GM23338 (cell line): ENCODE measurements around the gene FNDC3A. TPM values are rescaled to one million over a fixed set of nuclear protein-coding genes. Genes with fewer than 3 reads are reported as not detected.

Experiments
- ATAC-seq: fragments of 200-7000 bp; cut with Tn5 transposase; 3 replicates; pipeline ENCODE4 v1.9.1; 2020
- DNase-seq: peaks from one replicate; pipeline ENCODE4 v3.0.0-alpha.2; 2015; ENCODE audit warnings: low spot score
- H2AFZ ChIP-seq: fragments of 200-600 bp; sonication (generic); 2 replicates; pipeline ENCODE4 v1.8.0; 2016; ENCODE audit warnings: antibody characterized with exemption, mild to moderate bottlenecking, moderate library complexity
- H3F3A ChIP-seq: fragments of 200-600 bp; sonication (generic); replicated peaks from 2 replicates; pipeline ENCODE4 v1.8.0; 2017; ENCODE audit warnings: antibody characterized with exemption, mixed run types, low read depth
- H3K27ac ChIP-seq: fragments of 200-600 bp; sonication (generic); 2 replicates; pipeline ENCODE4 v1.6.1; 2016; ENCODE audit warnings: low read depth
- H3K27me3 ChIP-seq: fragments of 200-600 bp; sonication (generic); 2 replicates; pipeline ENCODE4 v1.8.0; 2016; ENCODE audit warnings: mild to moderate bottlenecking, mixed run types, moderate library complexity; ENCODE audit not compliant: insufficient read depth
- H3K36me3 ChIP-seq: fragments of 200-600 bp; sonication (generic); 2 replicates; pipeline ENCODE4 v1.8.0; 2016; ENCODE audit warnings: mild to moderate bottlenecking; ENCODE audit not compliant: insufficient read depth
- H3K4me1 ChIP-seq: fragments of 200-600 bp; sonication (generic); 2 replicates; pipeline ENCODE4 v1.8.0; 2016; ENCODE audit warnings: mild to moderate bottlenecking, moderate library complexity; ENCODE audit not compliant: insufficient read depth
- H3K4me2 ChIP-seq: fragments of 200-600 bp; sonication (generic); 2 replicates; pipeline ENCODE4 v1.7.1; 2017; ENCODE audit warnings: mixed run types
- H3K4me3 ChIP-seq: fragments of 200-600 bp; sonication (generic); 2 replicates; pipeline ENCODE4 v1.6.1; 2016; ENCODE audit warnings: mixed run types
- H3K79me2 ChIP-seq: fragments of 200-600 bp; sonication (generic); replicated peaks from 2 replicates; pipeline ENCODE4 v1.8.0; 2017; ENCODE audit warnings: mild to moderate bottlenecking; ENCODE audit not compliant: insufficient read depth
- H3K9me2 ChIP-seq: fragments of 200-600 bp; sonication (generic); 2 replicates; pipeline ENCODE4 v1.8.0; 2017; ENCODE audit not compliant: insufficient read depth
- H4K20me1 ChIP-seq: fragments of 200-600 bp; sonication (generic); replicated peaks from 2 replicates; pipeline ENCODE4 v1.8.0; 2017; ENCODE audit warnings: mild to moderate bottlenecking; ENCODE audit not compliant: insufficient read depth
- H3K27ac Mint-ChIP-seq: 2 replicates; pipeline ENCODE4 v1.8.0; 2020; ENCODE audit warnings: inconsistent platforms, mild to moderate bottlenecking, moderate library complexity, mixed read lengths
- H3K27me3 Mint-ChIP-seq: 3 replicates; pipeline ENCODE4 v1.8.0; 2022; ENCODE audit warnings: low read depth, mild to moderate bottlenecking, moderate library complexity, mixed read lengths, inconsistent platforms; ENCODE audit not compliant: insufficient read depth, poor library complexity
- H3K36me3 Mint-ChIP-seq: 3 replicates; pipeline ENCODE4 v1.8.0; 2021; ENCODE audit warnings: low read depth, mild to moderate bottlenecking, inconsistent platforms, moderate library complexity, mixed read lengths
- H3K4me1 Mint-ChIP-seq: 3 replicates; pipeline ENCODE4 v1.8.0; 2020; ENCODE audit warnings: mild to moderate bottlenecking, inconsistent platforms, mixed read lengths
- H3K4me3 Mint-ChIP-seq: 3 replicates; pipeline ENCODE4 v1.8.0; 2021; ENCODE audit warnings: moderate library complexity, mild to moderate bottlenecking, inconsistent platforms, mixed read lengths
- H3K9me3 Mint-ChIP-seq: 3 replicates; pipeline ENCODE4 v1.8.0; 2020; ENCODE audit warnings: moderate library complexity, mild to moderate bottlenecking, inconsistent platforms, mixed read lengths
- CREB1 ChIP-seq: fragments of 250-450 bp; sonication (Bioruptor Pico); IDR thresholded peaks from 2 replicates; pipeline ENCODE4 v1.5.0; 2020; ENCODE audit warnings: low read depth, mild to moderate bottlenecking, moderate library complexity
- CTCF ChIP-seq, 2 experiments: fragments of 200-600 bp in 1 of 2; sonication (generic) in 1 of 2; conservative IDR thresholded peaks; 2 replicates each; pipeline versions ENCODE4 v1.5.1 to v1.6.1; 2016 to 2017; ENCODE audit warnings: antibody characterized with exemption in 2 of 2, low read depth in 2 of 2, mild to moderate bottlenecking in 2 of 2, moderate library complexity in 1 of 2
- JUNB ChIP-seq: IDR thresholded peaks from one replicate; pipeline ENCODE4 v1.6.1; 2016; ENCODE audit warnings: antibody characterized with exemption; ENCODE audit not compliant: unreplicated experiment
- NANOG ChIP-seq: IDR thresholded peaks from 2 replicates; pipeline ENCODE4 v1.6.1; 2016; ENCODE audit warnings: antibody characterized with exemption, borderline replicate concordance
- polyA plus RNA-seq: library from polyadenylated mRNA; unstranded; fragments of >200 nt; fragmentation: Nextera tagmentation; extraction: Ambion mirVana; gene quantifications from 2 replicates; pipeline ENCODE4 v1.2.1, GENCODE V29; 2016
- total RNA-seq: library from RNA; depleted of rRNA; stranded (reverse); fragments of >200 nt; shearing (Covaris generic); gene quantifications from 2 replicates; pipeline ENCODE4 v1.2.3, GENCODE V29; 2014
- TF ChIP-seq, protein P1 (sequence below): IDR thresholded peaks from 2 replicates; pipeline ENCODE4 v1.6.1; 2016; ENCODE audit warnings: antibody characterized with exemption
- TF ChIP-seq, protein P2 (sequence below): fragments of 250-450 bp; sonication (Bioruptor Pico); IDR thresholded peaks from 2 replicates; pipeline ENCODE4 v1.5.0; 2020; ENCODE audit warnings: mild to moderate bottlenecking, moderate library complexity
- TF ChIP-seq, protein P3 (sequence below): IDR thresholded peaks from one replicate; pipeline ENCODE4 v1.6.1; 2018; ENCODE audit warnings: antibody characterized with exemption; ENCODE audit not compliant: unreplicated experiment

The FNDC3A gene
- total and polyA plus RNA-seq, 2 experiments from 2014 or later: 10.3 to 31.1 TPM

- TF ChIP-seq CTCF (conservative IDR thresholded peaks at IDR 0.05; ENCODE audit: low read depth in 2 of 2): no peak
Measured at GRCh38 chr13:49020328-49020727, 44.6 kb downstream of the FNDC3A start (continued).

- 0 out of 2 replicates have a peak overlapping the region, but pooled peaks have one; percentile 3 for H3K27ac ChIP-seq
- peak; percentile 69 for DNase-seq
- H3K27me3 ChIP-seq: no peaks in the 10 kb centered on the region
- H3F3A ChIP-seq: no peaks in the 10 kb centered on the region
- peaks cover 22% of the 10 kb centered on the region for H3K4me1 ChIP-seq
- TF ChIP-seq, protein P1, sequence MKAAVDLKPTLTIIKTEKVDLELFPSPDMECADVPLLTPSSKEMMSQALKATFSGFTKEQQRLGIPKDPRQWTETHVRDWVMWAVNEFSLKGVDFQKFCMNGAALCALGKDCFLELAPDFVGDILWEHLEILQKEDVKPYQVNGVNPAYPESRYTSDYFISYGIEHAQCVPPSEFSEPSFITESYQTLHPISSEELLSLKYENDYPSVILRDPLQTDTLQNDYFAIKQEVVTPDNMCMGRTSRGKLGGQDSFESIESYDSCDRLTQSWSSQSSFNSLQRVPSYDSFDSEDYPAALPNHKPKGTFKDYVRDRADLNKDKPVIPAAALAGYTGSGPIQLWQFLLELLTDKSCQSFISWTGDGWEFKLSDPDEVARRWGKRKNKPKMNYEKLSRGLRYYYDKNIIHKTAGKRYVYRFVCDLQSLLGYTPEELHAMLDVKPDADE: no peak
- no peak for TF ChIP-seq CREB1
- no peak for TF ChIP-seq NANOG
- TF ChIP-seq, protein P2, sequence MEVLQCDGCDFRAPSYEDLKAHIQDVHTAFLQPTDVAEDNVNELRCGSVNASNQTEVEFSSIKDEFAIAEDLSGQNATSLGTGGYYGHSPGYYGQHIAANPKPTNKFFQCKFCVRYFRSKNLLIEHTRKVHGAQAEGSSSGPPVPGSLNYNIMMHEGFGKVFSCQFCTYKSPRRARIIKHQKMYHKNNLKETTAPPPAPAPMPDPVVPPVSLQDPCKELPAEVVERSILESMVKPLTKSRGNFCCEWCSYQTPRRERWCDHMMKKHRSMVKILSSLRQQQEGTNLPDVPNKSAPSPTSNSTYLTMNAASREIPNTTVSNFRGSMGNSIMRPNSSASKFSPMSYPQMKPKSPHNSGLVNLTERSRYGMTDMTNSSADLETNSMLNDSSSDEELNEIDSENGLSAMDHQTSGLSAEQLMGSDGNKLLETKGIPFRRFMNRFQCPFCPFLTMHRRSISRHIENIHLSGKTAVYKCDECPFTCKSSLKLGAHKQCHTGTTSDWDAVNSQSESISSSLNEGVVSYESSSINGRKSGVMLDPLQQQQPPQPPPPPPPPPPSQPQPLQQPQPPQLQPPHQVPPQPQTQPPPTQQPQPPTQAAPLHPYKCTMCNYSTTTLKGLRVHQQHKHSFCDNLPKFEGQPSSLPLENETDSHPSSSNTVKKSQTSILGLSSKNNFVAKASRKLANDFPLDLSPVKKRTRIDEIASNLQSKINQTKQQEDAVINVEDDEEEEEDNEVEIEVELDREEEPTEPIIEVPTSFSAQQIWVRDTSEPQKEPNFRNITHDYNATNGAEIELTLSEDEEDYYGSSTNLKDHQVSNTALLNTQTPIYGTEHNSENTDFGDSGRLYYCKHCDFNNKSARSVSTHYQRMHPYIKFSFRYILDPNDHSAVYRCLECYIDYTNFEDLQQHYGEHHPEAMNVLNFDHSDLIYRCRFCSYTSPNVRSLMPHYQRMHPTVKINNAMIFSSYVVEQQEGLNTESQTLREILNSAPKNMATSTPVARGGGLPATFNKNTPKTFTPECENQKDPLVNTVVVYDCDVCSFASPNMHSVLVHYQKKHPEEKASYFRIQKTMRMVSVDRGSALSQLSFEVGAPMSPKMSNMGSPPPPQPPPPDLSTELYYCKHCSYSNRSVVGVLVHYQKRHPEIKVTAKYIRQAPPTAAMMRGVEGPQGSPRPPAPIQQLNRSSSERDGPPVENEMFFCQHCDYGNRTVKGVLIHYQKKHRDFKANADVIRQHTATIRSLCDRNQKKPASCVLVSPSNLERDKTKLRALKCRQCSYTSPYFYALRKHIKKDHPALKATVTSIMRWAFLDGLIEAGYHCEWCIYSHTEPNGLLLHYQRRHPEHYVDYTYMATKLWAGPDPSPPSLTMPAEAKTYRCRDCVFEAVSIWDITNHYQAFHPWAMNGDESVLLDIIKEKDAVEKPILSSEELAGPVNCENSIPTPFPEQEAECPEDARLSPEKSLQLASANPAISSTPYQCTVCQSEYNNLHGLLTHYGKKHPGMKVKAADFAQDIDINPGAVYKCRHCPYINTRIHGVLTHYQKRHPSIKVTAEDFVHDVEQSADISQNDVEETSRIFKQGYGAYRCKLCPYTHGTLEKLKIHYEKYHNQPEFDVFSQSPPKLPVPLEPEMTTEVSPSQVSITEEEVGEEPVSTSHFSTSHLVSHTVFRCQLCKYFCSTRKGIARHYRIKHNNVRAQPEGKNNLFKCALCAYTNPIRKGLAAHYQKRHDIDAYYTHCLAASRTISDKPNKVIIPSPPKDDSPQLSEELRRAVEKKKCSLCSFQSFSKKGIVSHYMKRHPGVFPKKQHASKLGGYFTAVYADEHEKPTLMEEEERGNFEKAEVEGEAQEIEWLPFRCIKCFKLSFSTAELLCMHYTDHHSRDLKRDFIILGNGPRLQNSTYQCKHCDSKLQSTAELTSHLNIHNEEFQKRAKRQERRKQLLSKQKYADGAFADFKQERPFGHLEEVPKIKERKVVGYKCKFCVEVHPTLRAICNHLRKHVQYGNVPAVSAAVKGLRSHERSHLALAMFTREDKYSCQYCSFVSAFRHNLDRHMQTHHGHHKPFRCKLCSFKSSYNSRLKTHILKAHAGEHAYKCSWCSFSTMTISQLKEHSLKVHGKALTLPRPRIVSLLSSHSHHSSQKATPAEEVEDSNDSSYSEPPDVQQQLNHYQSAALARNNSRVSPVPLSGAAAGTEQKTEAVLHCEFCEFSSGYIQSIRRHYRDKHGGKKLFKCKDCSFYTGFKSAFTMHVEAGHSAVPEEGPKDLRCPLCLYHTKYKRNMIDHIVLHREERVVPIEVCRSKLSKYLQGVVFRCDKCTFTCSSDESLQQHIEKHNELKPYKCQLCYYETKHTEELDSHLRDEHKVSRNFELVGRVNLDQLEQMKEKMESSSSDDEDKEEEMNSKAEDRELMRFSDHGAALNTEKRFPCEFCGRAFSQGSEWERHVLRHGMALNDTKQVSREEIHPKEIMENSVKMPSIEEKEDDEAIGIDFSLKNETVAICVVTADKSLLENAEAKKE: no peak
- TF ChIP-seq JUNB: no peak
- TF ChIP-seq, protein P3, sequence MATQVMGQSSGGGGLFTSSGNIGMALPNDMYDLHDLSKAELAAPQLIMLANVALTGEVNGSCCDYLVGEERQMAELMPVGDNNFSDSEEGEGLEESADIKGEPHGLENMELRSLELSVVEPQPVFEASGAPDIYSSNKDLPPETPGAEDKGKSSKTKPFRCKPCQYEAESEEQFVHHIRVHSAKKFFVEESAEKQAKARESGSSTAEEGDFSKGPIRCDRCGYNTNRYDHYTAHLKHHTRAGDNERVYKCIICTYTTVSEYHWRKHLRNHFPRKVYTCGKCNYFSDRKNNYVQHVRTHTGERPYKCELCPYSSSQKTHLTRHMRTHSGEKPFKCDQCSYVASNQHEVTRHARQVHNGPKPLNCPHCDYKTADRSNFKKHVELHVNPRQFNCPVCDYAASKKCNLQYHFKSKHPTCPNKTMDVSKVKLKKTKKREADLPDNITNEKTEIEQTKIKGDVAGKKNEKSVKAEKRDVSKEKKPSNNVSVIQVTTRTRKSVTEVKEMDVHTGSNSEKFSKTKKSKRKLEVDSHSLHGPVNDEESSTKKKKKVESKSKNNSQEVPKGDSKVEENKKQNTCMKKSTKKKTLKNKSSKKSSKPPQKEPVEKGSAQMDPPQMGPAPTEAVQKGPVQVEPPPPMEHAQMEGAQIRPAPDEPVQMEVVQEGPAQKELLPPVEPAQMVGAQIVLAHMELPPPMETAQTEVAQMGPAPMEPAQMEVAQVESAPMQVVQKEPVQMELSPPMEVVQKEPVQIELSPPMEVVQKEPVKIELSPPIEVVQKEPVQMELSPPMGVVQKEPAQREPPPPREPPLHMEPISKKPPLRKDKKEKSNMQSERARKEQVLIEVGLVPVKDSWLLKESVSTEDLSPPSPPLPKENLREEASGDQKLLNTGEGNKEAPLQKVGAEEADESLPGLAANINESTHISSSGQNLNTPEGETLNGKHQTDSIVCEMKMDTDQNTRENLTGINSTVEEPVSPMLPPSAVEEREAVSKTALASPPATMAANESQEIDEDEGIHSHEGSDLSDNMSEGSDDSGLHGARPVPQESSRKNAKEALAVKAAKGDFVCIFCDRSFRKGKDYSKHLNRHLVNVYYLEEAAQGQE: no peak
- Mint-ChIP-seq H3K27me3 (peaks cover 2% of the 10 kb centered on the region), H3K4me1 (peaks cover 18% of the 10 kb centered on the region), H3K4me3 (peak overlapping the region; percentile 43; the same call in 2 of the 3 replicates), H3K36me3 (peaks cover 51% of the 10 kb centered on the region), H3K27ac (peak overlapping the region; percentile 79), H3K9me3 (peaks cover 25% of the 10 kb centered on the region)
- H3K4me3 ChIP-seq: no peak overlapping the region
- H3K9me2 ChIP-seq: no peaks in the 10 kb centered on the region
- ATAC-seq: peak; percentile 99
- peak overlapping the region; percentile 33; the same call in 1 of the 2 replicates for H3K4me2 ChIP-seq
- H3K36me3 ChIP-seq: no peaks in the 10 kb centered on the region; the same call in 1 of the 2 replicates
- no peak overlapping the region for H2AFZ ChIP-seq
- H4K20me1 ChIP-seq: no peaks in the 10 kb centered on the region
- peaks cover 13% of the 10 kb centered on the region for H3K79me2 ChIP-seq
Measured at GRCh38 chr13:49020940-49021553, 45.3 kb downstream of the FNDC3A start.
